Neutrophil (primary cell): Measurements from ENCODE around the gene ZBTB8OS.
A peak's percentile ranks its signal among the peaks of the same experiment; 100 is the strongest.
"Not testable (repeated sequence)": the region's sequence is repeated elsewhere in the genome, so short reads cannot be mapped to it uniquely, and the experiment has no call there.

Source experiments
- H3K27ac ChIP-seq: fragments of 200-600 bp; sonication (generic); 2 replicates; pipeline ENCODE4 v1.5.1; 2016; ENCODE audit warnings: mild to moderate bottlenecking, moderate library complexity
- H3K27me3 ChIP-seq: fragments of 200-600 bp; sonication (generic); 2 replicates; pipeline ENCODE4 v1.6.0; 2016; ENCODE audit warnings: mild to moderate bottlenecking
- H3K36me3 ChIP-seq: fragments of 200-600 bp; sonication (generic); 2 replicates; pipeline ENCODE4 v1.5.1; 2017
- H3K4me1 ChIP-seq, 2 experiments: fragments of 200-600 bp in 1 of 2; sonication (generic) in 1 of 2; 1 replicate in 1 of 2; 2 replicates in 1 of 2; pipeline versions ENCODE4 v1.5.1 to v1.6.1; 2013 to 2016; ENCODE audit warnings: low read depth in 1 of 2, low read length in 1 of 2, mild to moderate bottlenecking in 1 of 2, moderate library complexity in 1 of 2; ENCODE audit not compliant: control insufficient read depth in 1 of 2, insufficient read depth in 1 of 2
- H3K4me3 ChIP-seq, 2 experiments: fragments of 200-600 bp in 1 of 2; sonication (generic) in 1 of 2; 1 replicate in 1 of 2; 2 replicates in 1 of 2; pipeline ENCODE4 v1.5.1; 2013 to 2016; ENCODE audit warnings: low read depth in 1 of 2, low read length in 1 of 2, mild to moderate bottlenecking in 1 of 2, moderate library complexity in 1 of 2
- H3K9me3 ChIP-seq: fragments of 200-600 bp; sonication (generic); 2 replicates; pipeline ENCODE4 v1.5.1; 2016
- TF ChIP-seq, protein P1 (sequence below): fragments of 200-600 bp; sonication (generic); IDR thresholded peaks from 2 replicates; pipeline ENCODE4 v1.5.1; 2016; ENCODE audit warnings: antibody characterized with exemption

ZBTB8OS gene

DNA sequence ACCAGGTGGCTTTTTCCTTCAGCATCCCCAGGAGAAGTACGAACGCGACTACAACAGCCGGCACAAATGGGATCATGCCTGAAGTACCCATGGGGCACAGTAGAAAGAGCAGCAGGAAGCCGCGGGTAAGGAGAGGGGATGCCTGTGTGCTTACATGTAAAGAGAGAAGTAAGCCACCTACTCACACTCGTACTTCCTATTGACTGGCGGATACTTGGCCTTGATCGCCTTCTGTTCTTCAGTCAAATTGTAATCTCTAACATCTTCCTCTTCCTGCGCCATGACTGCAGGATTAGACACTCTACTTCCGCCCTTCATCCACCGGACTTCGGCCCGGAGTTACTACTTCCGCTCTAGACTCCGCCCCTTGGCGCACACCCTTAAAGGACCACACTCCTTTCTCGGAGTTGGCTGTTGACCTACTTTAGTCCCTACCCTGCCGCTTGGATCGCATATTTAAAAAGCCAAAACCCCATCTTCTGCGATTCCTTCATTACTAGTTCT, at the start of gene ZBTB8OS:
TSS of gene ZBTB8OS (minus strand) at position 303 of the 504 bp plus-strand sequence. CDS start at position 282, 21 bp downstream.
- peak within 1 kb of the TSS; percentile 79 to 99 for H3K4me3 ChIP-seq
- peak within 1 kb of the TSS; percentile 93 for H3K27ac ChIP-seq
- H3K9me3 ChIP-seq: no peaks in the 10 kb centered on the region
- H3K36me3 ChIP-seq: peaks cover 13% of the 10 kb centered on the region
- TF ChIP-seq, protein P1, sequence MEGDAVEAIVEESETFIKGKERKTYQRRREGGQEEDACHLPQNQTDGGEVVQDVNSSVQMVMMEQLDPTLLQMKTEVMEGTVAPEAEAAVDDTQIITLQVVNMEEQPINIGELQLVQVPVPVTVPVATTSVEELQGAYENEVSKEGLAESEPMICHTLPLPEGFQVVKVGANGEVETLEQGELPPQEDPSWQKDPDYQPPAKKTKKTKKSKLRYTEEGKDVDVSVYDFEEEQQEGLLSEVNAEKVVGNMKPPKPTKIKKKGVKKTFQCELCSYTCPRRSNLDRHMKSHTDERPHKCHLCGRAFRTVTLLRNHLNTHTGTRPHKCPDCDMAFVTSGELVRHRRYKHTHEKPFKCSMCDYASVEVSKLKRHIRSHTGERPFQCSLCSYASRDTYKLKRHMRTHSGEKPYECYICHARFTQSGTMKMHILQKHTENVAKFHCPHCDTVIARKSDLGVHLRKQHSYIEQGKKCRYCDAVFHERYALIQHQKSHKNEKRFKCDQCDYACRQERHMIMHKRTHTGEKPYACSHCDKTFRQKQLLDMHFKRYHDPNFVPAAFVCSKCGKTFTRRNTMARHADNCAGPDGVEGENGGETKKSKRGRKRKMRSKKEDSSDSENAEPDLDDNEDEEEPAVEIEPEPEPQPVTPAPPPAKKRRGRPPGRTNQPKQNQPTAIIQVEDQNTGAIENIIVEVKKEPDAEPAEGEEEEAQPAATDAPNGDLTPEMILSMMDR: no peak
- peaks cover 27 to 37% of the 10 kb centered on the region in 2 experiments for H3K4me1 ChIP-seq
- H3K27me3 ChIP-seq: no peaks in the 10 kb centered on the region

DNA sequence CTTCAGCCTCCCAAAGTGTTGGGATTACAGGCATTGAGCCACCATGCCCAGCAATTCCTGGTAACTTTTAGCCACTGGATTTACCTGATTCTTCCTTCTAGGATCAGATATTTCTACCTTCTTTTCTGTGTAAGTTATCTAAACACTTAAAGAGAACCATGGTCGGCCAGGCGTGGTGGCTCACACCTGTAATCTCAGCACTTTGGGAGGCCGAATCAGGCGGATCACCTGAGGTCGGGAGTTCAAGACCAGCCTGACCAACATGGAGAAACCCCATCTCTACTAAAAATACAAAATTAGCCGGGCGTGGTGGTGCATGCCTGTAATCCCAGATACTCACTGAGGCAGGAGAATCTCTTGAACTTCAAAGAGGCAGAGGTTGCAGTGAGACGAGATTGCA, 46.6 kb upstream of the ZBTB8OS start:
- H3K27me3 ChIP-seq: peaks cover 27% of the 10 kb centered on the region
- H3K4me3 ChIP-seq, H3K27ac ChIP-seq, H3K9me3 ChIP-seq, H3K4me1 ChIP-seq, H3K36me3 ChIP-seq: not testable (repeated sequence)

DNA sequence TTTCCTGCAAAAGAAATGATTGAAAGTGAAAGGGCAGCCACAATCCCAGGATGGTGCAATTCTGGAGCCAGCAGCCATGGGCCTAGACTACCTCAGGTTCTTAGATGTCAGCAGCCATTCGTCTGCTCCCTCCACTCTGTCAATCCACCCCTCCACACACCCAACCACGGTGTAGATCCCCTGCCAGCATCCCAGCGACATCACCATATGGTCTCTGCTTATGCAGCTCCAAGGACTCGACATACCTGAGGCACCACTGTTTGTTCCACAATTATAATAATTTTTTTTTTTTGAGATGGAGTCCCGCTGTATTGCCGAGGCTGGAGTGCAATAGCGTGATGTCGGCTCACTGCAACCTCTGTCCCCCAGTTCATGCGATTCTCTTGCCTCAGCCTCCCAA, 45.7 kb upstream of the ZBTB8OS start:
- H3K4me1 ChIP-seq: no peaks in the 10 kb centered on the region
- H3K4me3 ChIP-seq: no peak overlapping the region
- H3K27me3 ChIP-seq: peaks cover 18% of the 10 kb centered on the region
- H3K27ac ChIP-seq: no peak overlapping the region
- no peaks in the 10 kb centered on the region for H3K9me3 ChIP-seq
- no peaks in the 10 kb centered on the region for H3K36me3 ChIP-seq
- TF ChIP-seq, protein P1: no peak

DNA sequence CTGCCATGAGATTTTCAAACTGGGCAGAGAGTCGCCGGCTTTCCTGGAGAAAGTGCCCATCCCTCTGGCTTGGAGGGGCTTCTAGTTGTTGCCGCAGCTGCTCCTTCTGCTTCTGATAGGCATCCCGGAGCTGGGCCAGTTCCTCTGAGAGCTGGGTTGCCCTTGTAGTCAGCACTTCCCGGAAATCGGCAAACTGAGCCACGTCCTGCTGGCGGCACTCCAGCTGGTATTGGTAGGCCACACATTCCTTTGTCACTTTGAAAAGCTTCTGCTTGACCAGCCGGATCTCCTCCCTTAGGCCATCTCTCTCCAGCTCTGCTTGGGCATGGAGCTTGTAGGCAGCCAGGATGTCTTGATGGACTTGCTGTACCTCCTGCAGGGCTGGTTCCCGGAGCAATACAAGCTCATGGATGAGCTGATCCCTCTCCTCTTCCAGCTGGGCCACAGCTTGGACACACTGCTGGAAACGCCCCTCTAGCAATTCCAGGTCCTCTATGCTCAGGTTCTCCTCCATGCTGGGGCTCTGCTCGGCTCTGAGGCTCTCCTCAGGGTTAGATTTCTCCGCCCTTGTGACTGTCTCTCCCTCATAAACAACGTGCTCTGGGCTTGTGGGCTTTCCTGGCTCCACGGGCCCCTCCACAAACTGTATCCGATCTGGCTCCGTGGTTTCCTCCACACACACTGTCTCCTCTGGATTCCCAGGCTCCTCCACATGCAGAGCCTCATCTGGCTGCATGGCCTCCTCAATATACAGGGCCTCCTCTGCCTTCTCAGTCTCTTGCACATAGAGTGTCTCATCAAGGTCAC, 45.0 kb upstream of the ZBTB8OS start:
- H3K4me3 ChIP-seq: no peak overlapping the region
- H3K36me3 ChIP-seq: no peaks in the 10 kb centered on the region
- no peaks in the 10 kb centered on the region for H3K9me3 ChIP-seq
- peaks cover 11% of the 10 kb centered on the region for H3K27me3 ChIP-seq
- no peak overlapping the region for H3K27ac ChIP-seq
- TF ChIP-seq, protein P1: no peak
- no peaks in the 10 kb centered on the region for H3K4me1 ChIP-seq

DNA sequence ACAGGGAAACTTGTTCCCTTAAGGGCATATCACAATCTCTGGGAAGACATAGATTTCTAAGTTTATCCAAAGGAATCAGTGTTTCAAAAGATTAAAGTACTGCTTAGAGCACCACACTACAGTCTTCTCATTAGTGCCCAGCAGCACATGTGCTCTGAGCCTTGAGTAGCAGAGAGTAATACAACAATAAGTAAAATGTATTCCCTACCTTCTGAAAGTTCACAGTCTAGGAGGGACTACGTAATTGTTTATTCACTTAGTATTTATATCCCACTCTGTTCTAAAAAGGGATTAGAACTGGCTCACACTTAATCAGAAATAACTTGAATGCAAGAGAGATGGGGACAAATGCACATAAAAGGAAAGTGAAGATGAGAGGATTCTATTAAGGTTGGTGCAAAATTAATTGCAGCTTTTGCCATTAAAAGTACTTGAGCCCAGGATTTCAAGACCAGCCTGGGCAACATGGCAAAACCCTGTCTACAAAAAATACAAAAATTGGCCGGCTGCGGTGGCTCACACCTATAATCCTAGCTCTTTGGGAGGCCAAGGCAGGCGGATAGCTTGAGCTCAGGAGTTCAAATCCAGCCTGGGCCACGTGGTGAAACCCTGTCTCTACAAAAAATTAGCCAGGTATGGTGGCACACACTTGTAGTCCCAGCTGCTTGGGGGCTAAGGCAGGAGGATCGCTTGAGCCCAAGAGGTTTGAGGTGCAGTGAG, 43.3 kb upstream of the ZBTB8OS start:
- Histone ChIP-seq H3K9me3 (no peaks in the 10 kb centered on the region), H3K27ac (no peak overlapping the region), H3K4me3 (no peak overlapping the region), H3K36me3 (no peaks in the 10 kb centered on the region), H3K27me3 (no peaks in the 10 kb centered on the region), H3K4me1 (no peaks in the 10 kb centered on the region)
- TF ChIP-seq, protein P1: no peak

DNA sequence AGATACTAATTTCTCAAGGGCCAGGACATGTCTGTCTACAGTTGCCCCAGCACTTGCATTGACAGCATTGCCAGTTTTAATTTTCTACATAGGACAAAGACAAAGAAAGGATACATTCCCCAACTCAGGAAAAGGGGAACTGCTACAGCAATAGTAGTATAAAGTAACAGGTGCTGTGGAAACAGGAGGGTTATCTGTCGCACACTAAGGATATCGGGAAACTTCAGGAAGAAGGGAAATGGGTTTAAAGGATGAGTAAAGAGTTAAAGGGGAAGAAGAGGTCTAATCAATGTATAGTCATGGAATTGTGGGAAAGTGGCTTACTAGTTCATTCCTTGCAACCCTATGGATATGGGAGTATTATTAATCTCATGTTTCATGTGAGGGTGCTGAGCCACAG, 36.0 kb upstream of the ZBTB8OS start:
- Histone ChIP-seq H3K4me1 (no peaks in the 10 kb centered on the region), H3K27ac (no peak overlapping the region), H3K36me3 (peaks cover 61% of the 10 kb centered on the region), H3K9me3 (no peaks in the 10 kb centered on the region), H3K27me3 (no peaks in the 10 kb centered on the region), H3K4me3 (no peak overlapping the region)
- TF ChIP-seq, protein P1: no peak
